ENCODE data around the gene ADM5.

- TF ChIP-seq CTCF (conservative IDR thresholded peaks at IDR 0.05 in 1 of 2, IDR thresholded peaks at IDR 0.05 in 1 of 2; ENCODE audit: extremely low read depth in 1 of 2, insufficient read depth in 1 of 2, low read depth in 1 of 2, low read length in 2 of 2) (no peak), EZH2 (IDR thresholded peaks at IDR 0.05; ENCODE audit: borderline replicate concordance, low read length) (no peak)
Measured at GRCh38 chr19:49646586-49646985, 42.8 kb upstream of the ADM5 start.

Data from mammary epithelial cell (primary cell).